K562 (cell line): ENCODE measurements around the gene EXOSC6.
"Not testable (repeated sequence)": the region's sequence is repeated elsewhere in the genome, so short reads cannot be mapped to it uniquely, and the experiment has no call there.

ENCODE experiments used
- CREB1 ChIP-seq, 2 experiments: sonication (generic) in 1 of 2; formaldehyde crosslinking in 1 of 2; IDR thresholded peaks; 2 replicates each; pipeline versions ENCODE4 v1.6.1 to v1.8.0; 2012 to 2022; ENCODE audit warnings: inconsistent platforms in 1 of 2, mild to moderate bottlenecking in 1 of 2, missing genetic modification reagents in 1 of 2, moderate library complexity in 1 of 2
- CTCF ChIP-seq, 3 experiments: IDR thresholded peaks in 2 of 3; conservative IDR thresholded peaks in 1 of 3; 2 replicates each; pipeline ENCODE4 v1.5.1; 2011 to 2012; ENCODE audit warnings: low read length in 3 of 3, mild to moderate bottlenecking in 3 of 3, control low read depth in 2 of 3, improper control_type of control experiment in 1 of 3, inconsistent platforms in 1 of 3, low read depth in 1 of 3, mixed read lengths in 1 of 3, moderate library complexity in 1 of 3; ENCODE audit not compliant: insufficient read depth in 2 of 3
- ELF1 ChIP-seq: fragments of 200-800 bp; sonication (Bioruptor generic); IDR thresholded peaks from 2 replicates; pipeline ENCODE4 v1.6.1; 2016; ENCODE audit warnings: missing genetic modification characterization, missing compliant biosample characterization
- EP300 ChIP-seq: IDR thresholded peaks from 2 replicates; pipeline ENCODE4 v1.6.1; 2012; ENCODE audit warnings: low read length, improper control_type of control experiment
- ETS1 ChIP-seq: conservative IDR thresholded peaks from 2 replicates; pipeline ENCODE4 v1.6.1; 2011; ENCODE audit warnings: low read depth, mild to moderate bottlenecking, low read length; ENCODE audit not compliant: control insufficient read depth
- FOXO4 ChIP-seq: fragments of 450-650 bp; formaldehyde crosslinking; IDR thresholded peaks from 2 replicates; pipeline ENCODE4 v1.4.0; 2020; ENCODE audit warnings: mild to moderate bottlenecking, moderate library complexity
- PCBP2 ChIP-seq: fragments of 200-400 bp; formaldehyde crosslinking; IDR thresholded peaks from 2 replicates; pipeline ENCODE4 v1.6.1; 2018; ENCODE audit warnings: low read length, low read depth, mild to moderate bottlenecking, moderate library complexity; ENCODE audit not compliant: poor library complexity, severe bottlenecking

- not testable (repeated sequence) for TF ChIP-seq FOXO4 (CRISPR knock-in tag); ELF1 (tag); CTCF (IDR thresholded peaks at IDR 0.05 in 2 of 3, conservative IDR thresholded peaks at IDR 0.05 in 1 of 3; ENCODE audit: insufficient read depth in 2 of 3, low read depth in 1 of 3, low read length in 3 of 3); EP300; PCBP2; ETS1; CREB1 (IDR thresholded peaks at IDR 0.05); CREB1 (CRISPR knock-in tag; IDR thresholded peaks at IDR 0.05)
These were observed 29.2 kb downstream of the EXOSC6 start for GRCh38 chr16:70222574-70222973.
